GM12873 (cell line): ENCODE results near the gene ZNF225.

ENCODE experiments used
- CTCF ChIP-seq: IDR thresholded peaks from 2 replicates; pipeline ENCODE4 v1.5.1; 2012; ENCODE audit warnings: low read depth, mild to moderate bottlenecking, moderate library complexity, low read length, control low read depth; ENCODE audit not compliant: insufficient read depth; ENCODE audit errors: missing control alignments

The ZNF225 gene

DNA sequence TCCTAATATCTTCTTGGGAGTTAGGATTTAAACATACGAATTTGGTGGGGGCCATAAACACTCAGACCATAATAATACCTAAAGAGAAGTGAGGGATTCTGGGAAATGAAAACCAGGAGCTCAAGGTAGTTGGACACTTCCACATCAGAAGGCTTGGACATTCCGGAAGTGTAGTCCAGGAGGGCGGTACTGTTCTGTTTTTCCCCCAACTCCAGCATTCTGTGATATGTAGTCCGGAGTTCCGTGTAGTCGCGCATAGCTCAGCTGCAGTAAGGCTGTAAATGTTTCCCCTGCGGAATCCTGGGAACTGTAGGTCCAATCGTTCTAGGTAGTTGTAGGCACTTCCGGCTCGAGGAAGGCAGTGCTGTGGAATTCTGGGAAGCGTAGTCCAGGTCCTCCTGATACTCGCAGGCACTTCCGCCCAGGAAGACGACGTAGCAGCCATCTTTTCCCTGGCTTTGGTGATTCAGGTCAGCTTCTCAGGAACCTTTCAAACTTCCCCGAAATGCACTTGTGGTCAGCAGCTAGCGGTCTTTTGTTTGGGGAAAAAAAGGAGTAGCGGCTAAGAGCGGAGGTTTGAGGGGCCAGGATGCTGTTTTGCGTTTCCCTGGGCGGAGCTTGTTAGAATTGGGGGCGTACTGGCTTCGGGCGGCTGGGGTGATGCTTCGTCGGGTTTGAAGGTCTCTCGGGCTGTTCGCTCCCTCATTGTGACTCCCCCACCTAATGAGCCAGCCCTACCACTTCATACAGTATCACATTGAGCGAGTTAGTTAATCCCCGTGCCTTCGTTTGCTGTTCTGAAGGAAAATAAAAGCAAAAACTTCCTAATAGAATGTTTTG lies 51.7 kb downstream of the ZNF225 start, which contains the start of gene ZNF226:
Gene ZNF226, plus strand, starts transcription at position 428 of the 840 bp plus-strand sequence. CDS start 4,981 bp downstream, outside the sequence.
- no peak for TF ChIP-seq CTCF

DNA sequence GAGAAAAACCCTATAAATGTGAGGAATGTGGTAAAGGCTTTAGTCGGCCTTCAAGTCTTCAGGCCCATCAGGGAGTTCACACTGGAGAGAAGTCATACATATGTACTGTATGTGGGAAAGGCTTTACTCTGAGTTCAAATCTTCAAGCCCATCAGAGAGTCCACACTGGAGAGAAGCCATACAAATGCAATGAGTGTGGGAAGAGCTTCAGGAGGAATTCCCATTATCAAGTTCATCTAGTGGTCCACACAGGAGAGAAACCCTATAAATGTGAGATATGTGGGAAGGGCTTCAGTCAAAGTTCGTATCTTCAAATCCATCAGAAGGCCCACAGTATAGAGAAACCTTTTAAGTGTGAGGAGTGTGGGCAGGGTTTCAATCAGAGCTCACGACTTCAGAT lies 63.4 kb downstream of the ZNF225 start:
- no peak for TF ChIP-seq CTCF

GRCh38 chr19:44180968-44181367 lies 67.8 kb downstream of the ZNF225 start:
- TF ChIP-seq CTCF = no peak

DNA sequence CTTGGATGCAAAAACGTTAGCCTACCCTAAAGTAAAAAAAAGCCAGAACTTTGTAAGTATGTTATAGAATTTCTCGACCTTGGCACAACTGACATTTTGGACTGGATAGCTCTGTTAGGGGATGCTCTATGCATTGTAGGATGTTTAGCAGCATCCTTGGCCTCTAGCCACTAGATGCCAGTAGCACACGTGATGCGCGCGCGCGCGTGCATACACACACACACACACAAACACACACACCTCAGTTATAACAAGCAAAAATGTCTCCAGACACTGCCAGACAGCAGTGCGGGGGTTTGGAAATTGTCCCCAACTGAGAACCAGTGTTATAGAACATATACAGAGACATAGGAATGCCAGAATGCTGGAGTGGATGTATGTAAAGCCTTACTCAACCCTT lies 68.9 kb downstream of the ZNF225 start:
- no peak for TF ChIP-seq CTCF
